ENCODE results near the gene SSH3.
A peak's percentile ranks its signal among the peaks of the same experiment; 100 is the strongest.

SSH3 gene

DNA sequence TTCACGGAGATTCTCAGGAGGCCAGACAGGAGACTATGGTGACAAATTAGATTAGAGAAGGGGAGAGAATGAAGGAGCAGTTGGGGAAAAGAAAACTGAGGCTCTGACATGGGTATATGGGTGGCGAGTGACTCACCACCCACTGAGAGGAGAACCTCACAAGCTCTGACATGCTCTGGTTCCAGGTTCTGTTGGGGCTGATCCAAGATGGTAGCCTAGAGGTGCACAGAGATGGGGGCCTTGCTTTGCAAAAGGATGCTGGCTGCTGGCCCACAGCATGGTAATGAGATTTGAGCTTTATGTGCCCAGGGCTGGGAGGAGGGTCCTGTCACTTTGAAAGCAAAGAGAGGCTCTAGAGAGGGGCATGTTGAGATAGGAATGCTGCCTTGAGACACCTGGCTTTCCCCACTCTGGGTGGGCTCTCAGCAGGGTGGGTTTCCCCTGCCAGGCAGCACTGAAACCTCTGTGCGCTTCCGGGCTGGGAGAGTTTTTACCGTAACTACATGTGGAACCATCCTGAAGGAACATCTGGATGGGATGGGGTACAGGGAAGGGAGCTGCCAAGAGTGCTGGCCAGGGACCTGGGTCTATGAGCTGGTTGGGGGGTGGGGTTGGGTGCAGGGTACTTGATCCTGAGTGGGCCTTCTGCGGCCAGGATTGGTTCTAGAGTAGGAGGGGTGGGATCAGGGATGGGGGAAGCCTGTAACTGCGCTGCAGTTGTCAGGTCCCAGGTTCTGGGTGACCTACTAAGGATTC is 38.3 kb upstream of the SSH3 start:
- H3K4me3 ChIP-seq (replicated peaks; ENCODE audit: low read depth, low read length): no peak overlapping the region
- TF ChIP-seq CTCF (IDR thresholded peaks at IDR 0.05; ENCODE audit: low read depth, low read length, missing control alignments): no peak
- no peak for DNase-seq (ENCODE audit: extremely low read depth, low read depth)

- H3K4me3 ChIP-seq (replicated peaks; ENCODE audit: low read depth, low read length): peak overlapping the region; percentile 29; the same call in 1 of the 2 replicates
- DNase-seq (ENCODE audit: extremely low read depth, low read depth): no peak
- TF ChIP-seq CTCF (IDR thresholded peaks at IDR 0.05; ENCODE audit: low read depth, low read length, missing control alignments): peak; percentile 60
Observed at GRCh38 chr11:67265633-67266448, 37.5 kb upstream of the SSH3 start.

DNA sequence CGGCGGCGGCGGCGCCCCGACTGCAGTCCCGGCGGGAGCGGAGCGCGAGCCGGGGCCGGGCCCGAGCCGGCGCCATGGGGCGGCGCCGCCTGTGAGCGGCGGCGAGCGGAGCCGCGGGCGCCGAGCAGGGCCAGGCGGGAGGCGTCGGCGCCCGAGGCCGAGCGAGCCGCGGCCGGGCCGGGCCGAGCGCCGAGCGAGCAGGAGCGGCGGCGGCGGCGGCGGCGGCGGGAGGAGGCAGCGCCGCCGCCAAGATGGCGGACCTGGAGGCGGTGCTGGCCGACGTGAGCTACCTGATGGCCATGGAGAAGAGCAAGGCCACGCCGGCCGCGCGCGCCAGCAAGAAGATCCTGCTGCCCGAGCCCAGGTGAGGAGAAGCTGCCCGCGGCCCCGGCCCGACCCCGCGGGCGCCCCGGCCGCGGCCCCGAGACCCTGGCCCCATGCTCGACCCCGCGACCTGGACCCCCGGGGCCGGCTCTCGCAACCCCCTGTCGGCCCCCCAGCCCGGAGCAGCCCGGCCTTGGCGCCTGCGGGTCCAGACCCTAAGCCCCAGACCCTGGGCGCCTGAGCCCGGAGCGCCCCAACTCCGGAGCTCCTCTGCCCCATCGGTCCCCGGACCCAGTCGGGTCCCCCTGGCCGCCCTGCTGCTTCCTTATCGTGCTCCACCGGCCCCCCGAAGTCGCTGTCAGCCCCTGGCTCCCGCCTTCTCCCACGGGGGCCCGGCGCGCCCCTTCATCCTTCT is 36.7 kb upstream of the SSH3 start, which contains the start of gene GRK2:
Gene GRK2 (plus strand): TSS at position 25 of the 739 bp plus-strand sequence. CDS start 227 bp downstream, at position 252.
- no peak for TF ChIP-seq CTCF (IDR thresholded peaks at IDR 0.05; ENCODE audit: low read depth, low read length, missing control alignments)
- peak within 1 kb of the TSS; percentile 64 for H3K4me3 ChIP-seq (replicated peaks; ENCODE audit: low read depth, low read length)
- no peak for DNase-seq (ENCODE audit: extremely low read depth, low read depth)

DNA sequence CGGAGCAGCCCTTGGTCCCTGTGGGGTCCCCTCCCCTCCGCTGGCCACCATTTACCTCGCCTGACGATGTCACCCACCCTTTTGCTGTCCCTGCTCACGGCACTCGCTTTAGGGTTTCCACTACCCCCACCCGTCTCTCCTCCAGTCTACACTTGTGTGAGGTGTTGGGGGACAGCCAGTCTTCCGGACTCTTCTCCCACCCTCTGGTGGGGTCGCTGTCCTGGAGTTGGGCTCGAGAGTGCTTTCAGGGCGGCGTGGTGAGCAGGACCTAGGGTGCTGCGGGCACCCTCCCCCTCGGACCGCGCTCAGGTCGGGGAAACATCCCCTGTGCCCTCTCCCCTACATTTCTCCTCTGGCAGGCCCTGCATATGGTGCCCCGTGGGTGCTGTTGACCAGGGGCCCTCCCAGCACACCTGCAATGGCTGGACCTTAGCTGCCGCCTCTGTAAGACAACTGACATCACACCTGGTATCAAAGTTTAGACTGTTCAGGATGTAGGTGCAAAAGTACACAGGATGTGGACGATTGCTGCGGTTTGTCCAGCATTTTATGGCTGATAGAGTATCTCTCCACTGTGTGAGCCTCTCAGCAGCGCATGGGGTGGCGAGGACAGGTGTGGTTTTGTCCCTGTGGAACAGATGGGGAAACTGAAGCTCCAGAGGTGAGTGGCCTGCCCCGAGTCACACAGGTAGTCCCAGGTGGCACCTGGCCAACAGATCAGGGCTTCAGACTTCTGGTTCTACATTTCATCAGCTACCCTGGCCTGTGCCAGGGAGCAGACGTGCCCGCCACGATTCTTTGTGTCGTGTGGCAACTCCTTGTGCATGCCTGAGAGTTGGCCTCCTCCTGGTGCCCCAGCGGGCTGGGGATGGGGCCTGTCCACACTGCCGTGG is 35.9 kb upstream of the SSH3 start:
- no peak for TF ChIP-seq CTCF (IDR thresholded peaks at IDR 0.05; ENCODE audit: low read depth, low read length, missing control alignments)
- peak overlapping the region; percentile 64 for H3K4me3 ChIP-seq (replicated peaks; ENCODE audit: low read depth, low read length)
- DNase-seq (ENCODE audit: extremely low read depth, low read depth): no peak

DNA sequence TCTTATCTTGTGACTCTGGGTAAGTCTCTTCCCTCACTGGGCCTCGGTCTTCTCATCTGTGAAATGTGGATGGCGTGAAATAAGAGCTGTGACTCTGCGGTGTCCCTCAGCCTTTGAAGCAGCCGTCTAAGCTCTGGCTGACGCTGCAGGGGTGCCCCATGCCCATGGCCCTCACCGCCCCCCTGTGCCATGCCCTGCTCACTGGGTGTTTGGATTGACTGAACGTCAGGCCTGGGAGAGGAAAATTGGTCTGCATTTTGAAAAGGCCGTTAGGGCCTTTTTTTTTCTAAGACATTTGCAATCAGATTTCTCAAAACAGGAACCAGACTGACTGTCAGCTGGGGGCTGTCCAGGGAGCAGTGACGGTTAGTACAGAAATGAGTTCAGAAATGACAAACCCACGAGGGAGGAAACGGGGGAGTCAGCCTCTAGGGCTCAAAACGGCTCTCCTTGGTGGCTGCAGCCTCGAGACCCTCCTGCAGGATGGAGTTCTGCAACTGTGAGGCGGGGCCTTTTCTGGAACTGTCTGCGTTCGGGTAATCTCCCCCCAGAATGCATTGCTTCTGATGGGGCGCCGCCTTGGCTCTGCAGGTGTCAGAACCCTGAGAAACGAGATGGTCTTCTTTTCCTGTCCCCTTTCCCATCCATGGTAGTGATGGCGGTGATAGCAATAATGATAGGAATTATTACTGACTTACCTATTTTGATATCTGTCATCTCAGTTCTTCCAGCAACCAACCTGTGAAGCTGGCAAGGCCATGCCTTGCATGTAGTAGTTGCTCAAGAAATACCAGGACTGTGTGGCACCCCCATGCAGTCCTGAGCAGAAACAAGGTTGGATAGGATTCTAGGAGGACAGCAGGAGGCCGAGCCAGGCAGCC is 35.0 kb upstream of the SSH3 start:
- DNase-seq (ENCODE audit: extremely low read depth, low read depth): no peak
- H3K4me3 ChIP-seq (replicated peaks; ENCODE audit: low read depth, low read length): peak overlapping the region; percentile 64
- TF ChIP-seq CTCF (IDR thresholded peaks at IDR 0.05; ENCODE audit: low read depth, low read length, missing control alignments): no peak
